Activated naive CD8-positive, alpha-beta T cell treated with anti-CD3 and anti-CD28 coated beads, Interleukin-2, amount 50 U/mL, for 24 hours (primary cell): ENCODE measurements around the gene NTF4.
"Not testable (repeated sequence)": the region's sequence is repeated elsewhere in the genome, so short reads cannot be mapped to it uniquely, and the experiment has no call there.

Source experiments
- ATAC-seq: fragments of 150-1000 bp; cut with Tn5 transposase; one replicate; pipeline ENCODE4 v1.10.0; 2021
- DNase-seq: peaks from one replicate; pipeline ENCODE4 v3.0.0; 2021
- H3K27ac Mint-ChIP-seq: one replicate; pipeline ENCODE4 v1.8.0; 2021; ENCODE audit warnings: mild to moderate bottlenecking, mixed read lengths
- H3K27me3 Mint-ChIP-seq: one replicate; pipeline ENCODE4 v1.8.0; 2021; ENCODE audit warnings: mixed read lengths
- H3K36me3 Mint-ChIP-seq: one replicate; pipeline ENCODE4 v1.8.0; 2021; ENCODE audit warnings: low read depth, mixed read lengths
- H3K4me1 Mint-ChIP-seq: one replicate; pipeline ENCODE4 v1.8.0; 2021; ENCODE audit warnings: mixed read lengths
- H3K4me3 Mint-ChIP-seq: one replicate; pipeline ENCODE4 v1.8.0; 2021; ENCODE audit warnings: mild to moderate bottlenecking, moderate library complexity, mixed read lengths
- H3K9me3 Mint-ChIP-seq: one replicate; pipeline ENCODE4 v1.8.0; 2021; ENCODE audit warnings: mixed read lengths

Gene NTF4

DNA sequence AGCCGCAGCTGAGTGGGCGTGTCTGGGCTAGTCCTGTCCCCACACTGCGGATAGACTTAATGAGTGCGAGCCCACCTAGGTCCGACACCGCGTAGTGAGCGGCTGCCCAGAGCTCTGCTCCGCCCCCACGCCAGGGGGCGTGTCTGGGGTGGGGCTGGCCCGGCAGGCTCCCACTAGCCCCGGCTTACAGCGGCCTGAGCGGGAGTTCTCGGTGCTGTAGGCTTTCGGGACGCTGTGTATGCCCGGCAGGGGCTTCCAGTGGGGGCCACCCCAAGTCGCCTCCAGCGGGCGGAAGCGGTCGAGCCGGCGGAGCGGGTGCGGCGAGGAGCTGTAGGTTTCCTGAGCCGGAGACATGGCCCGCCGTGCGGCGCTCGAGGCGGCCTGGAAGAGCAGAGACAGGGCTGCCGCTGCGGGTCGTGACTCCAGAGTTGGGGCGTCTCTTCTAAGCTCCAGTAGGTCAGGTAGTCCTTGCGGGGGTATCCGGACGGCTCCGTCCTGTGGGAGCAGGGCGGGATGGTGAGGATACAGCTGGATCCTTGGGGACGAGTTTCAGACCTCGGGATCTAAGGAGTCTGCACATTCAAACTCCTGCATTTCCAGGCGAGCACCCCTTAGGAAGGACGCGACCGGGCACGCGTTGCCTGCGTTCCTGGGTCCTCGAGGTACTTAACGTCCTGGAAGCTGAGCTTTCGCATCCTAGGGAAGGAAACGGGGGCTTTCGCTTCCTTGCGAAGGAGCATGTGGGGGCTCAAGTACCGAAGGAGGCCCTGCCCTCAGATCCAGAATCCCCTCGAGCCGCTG lies 8.3 kb downstream of the NTF4 start:
- peaks cover 17% of the 10 kb centered on the region for H3K4me1 Mint-ChIP-seq
- no peak overlapping the region for H3K27ac Mint-ChIP-seq
- ATAC-seq (peak; percentile 70), DNase-seq (peak; percentile 66)
- H3K4me3 Mint-ChIP-seq: peak overlapping the region; percentile 58
- peaks cover 50% of the 10 kb centered on the region for H3K27me3 Mint-ChIP-seq
- no peaks in the 10 kb centered on the region for H3K36me3 Mint-ChIP-seq
- no peaks in the 10 kb centered on the region for H3K9me3 Mint-ChIP-seq

DNA sequence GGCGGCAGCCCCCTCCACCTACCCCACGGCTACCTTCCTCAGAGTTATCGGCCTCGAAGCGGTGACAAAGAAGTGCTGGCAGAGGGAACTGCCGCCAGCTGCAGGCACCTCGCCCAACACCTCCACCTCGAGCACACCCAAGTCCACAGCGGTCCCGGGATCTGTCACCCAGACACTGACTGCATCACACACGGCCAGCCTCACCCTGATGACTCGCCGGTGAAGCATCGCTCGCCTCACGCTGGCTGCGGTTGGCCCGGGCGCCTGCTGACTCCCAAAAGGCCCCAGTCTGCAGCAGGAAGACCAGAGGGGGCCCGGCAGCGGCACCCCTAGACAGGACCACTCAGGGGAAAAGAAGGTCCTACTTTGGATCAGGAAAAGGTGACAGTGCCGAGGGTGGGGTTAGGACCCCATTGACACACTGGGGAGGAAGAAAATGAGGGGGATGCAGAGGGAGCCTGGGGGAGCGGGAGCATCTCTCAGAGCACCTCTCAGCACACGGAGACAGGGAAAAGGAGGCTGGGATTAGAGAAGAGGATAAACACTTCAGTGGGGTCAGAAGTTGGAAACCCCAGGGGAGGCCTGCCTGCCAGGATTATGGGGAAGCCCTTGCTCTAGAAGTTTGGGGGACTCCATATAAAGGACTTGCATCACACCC lies 14.1 kb downstream of the NTF4 start:
- not testable (repeated sequence) for H3K27ac Mint-ChIP-seq, H3K4me1 Mint-ChIP-seq, H3K9me3 Mint-ChIP-seq, H3K27me3 Mint-ChIP-seq, H3K4me3 Mint-ChIP-seq, ATAC-seq, DNase-seq, H3K36me3 Mint-ChIP-seq

GRCh38 chr19:49049834-49050233 lies 14.8 kb downstream of the NTF4 start:
- DNase-seq, H3K36me3 Mint-ChIP-seq, H3K4me3 Mint-ChIP-seq, H3K27ac Mint-ChIP-seq, ATAC-seq, H3K4me1 Mint-ChIP-seq, H3K9me3 Mint-ChIP-seq, H3K27me3 Mint-ChIP-seq: not testable (repeated sequence)

DNA sequence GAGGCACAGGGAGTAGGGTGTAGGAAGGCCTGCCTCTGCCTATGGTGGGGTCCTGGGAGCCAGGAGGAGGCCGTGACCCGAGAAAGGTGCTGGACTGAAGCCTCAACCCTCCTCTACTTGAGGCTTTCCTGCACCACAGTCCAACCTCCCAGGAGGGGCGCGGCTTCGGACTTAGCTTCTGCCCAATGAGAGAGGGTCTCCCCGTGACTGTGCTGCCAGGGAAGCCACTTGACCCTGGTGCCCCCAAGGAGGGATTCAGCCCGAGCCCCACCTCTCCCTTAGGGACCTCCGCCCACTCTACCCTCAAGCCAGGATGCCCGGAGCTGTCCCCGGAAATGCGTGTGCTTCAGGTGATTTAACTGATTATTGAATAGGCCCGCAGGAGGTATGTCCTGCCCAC lies 15.6 kb downstream of the NTF4 start, which contains the start of gene CGB8:
Gene CGB8 (minus strand): TSS at position 101 of the 400 bp plus-strand sequence. CDS start 372 bp downstream, outside the sequence.
- not testable (repeated sequence) for H3K27me3 Mint-ChIP-seq, H3K36me3 Mint-ChIP-seq, H3K27ac Mint-ChIP-seq, H3K4me1 Mint-ChIP-seq, DNase-seq, H3K9me3 Mint-ChIP-seq, ATAC-seq, H3K4me3 Mint-ChIP-seq

- DNase-seq, H3K36me3 Mint-ChIP-seq, H3K27me3 Mint-ChIP-seq, H3K4me1 Mint-ChIP-seq, H3K4me3 Mint-ChIP-seq, H3K27ac Mint-ChIP-seq, ATAC-seq, H3K9me3 Mint-ChIP-seq: not testable (repeated sequence)
Observed at GRCh38 chr19:49043548-49043947, 21.1 kb downstream of the NTF4 start, which contains the start of gene CGB5. CGB5 (plus strand) TSS chr19:49043848; CDS start chr19:49044210, 362 bp downstream.

GRCh38 chr19:49042666-49043065 lies 22.0 kb downstream of the NTF4 start:
- not testable (repeated sequence) for H3K4me3 Mint-ChIP-seq

DNA sequence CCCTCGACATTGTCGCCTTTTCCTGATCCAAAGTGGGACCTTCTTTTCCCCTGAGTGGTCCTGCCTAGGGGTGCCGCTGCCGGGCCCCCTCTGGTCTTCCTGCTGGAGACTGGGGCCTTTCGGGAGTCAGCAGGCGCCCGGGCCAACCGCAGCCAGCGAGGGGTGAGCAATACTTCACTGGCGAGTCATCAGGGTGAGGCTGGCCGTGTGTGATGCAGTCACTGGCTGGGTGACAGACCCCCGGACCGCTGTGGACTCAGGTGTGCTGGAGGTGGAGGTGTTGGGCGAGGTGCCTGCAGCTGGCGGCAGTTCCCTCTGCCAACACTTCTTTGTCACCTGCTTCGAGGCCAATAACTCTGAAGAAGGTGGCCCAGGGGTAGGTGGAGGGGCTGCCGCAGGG lies 22.4 kb downstream of the NTF4 start:
- no peaks in the 10 kb centered on the region for H3K36me3 Mint-ChIP-seq
- H3K9me3 Mint-ChIP-seq: no peaks in the 10 kb centered on the region
- H3K27ac Mint-ChIP-seq: no peak overlapping the region
- ATAC-seq (no peak), DNase-seq (no peak)
- H3K4me1 Mint-ChIP-seq: no peaks in the 10 kb centered on the region
- H3K27me3 Mint-ChIP-seq: no peaks in the 10 kb centered on the region
- H3K4me3 Mint-ChIP-seq: no peak overlapping the region

More at GRCh38 chr19:49042666-49043065, 22.0 kb downstream of the NTF4 start:
- not testable (repeated sequence) for H3K27me3 Mint-ChIP-seq, H3K4me1 Mint-ChIP-seq, H3K36me3 Mint-ChIP-seq, ATAC-seq, DNase-seq, H3K27ac Mint-ChIP-seq, H3K9me3 Mint-ChIP-seq

DNA sequence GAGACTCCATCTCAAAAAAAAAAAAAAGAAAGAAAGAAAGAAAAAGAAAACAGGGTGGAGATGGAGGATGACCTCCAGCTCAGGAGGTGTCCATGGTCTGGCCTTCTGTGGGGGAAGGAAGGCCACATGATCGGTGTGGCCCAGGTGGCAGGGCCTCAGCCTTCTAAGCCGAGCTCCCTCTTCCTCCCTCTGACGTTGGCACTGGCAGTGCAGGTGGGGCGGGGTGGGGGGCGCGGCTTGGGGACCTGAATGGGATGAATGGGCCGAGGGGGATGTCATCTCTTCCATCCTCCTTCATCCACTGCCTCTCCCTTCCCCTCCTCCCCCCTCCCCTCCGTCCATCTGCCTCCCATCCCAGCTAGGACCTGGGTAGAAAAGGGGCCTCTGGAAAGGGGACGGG lies 24.9 kb downstream of the NTF4 start:
- H3K36me3 Mint-ChIP-seq, H3K4me3 Mint-ChIP-seq, DNase-seq, H3K27me3 Mint-ChIP-seq, ATAC-seq, H3K4me1 Mint-ChIP-seq, H3K27ac Mint-ChIP-seq, H3K9me3 Mint-ChIP-seq: not testable (repeated sequence)

DNA sequence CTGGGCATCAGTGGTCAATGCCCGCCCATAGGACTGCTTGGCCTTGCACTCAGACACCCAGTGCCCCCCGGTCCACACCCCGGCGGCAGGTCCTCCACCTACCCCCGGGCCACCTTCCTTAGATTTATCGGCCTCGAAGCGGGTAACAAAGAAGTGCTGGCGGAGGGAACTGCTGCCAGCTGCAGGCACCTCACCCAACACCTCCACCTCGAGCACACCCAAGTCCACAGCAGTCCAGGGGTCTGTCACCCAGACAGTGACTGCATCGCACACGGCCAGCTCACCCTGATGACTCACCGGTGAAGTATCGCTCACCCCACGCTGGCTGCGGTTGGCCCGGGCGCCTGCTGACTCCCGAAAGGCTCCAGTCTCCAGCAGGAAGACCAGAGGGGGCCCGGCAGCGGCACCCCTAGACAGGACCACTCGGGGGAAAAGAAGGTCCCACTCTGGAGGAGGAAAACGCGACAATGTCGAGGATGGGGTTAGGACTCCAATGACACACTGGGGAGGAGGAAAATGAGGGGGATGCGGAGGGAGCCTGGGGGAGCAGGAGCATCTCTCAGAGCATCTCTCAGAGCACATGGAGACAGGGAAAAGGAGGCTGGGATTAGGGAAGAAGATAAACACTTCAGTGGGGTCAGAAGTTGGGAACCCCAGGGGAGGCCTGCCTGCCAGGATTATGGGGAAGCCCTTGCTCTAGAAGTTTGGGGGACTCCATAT lies 25.9 kb downstream of the NTF4 start:
- H3K36me3 Mint-ChIP-seq, H3K4me3 Mint-ChIP-seq, H3K9me3 Mint-ChIP-seq, H3K27ac Mint-ChIP-seq, ATAC-seq, H3K4me1 Mint-ChIP-seq, DNase-seq, H3K27me3 Mint-ChIP-seq: not testable (repeated sequence)

DNA sequence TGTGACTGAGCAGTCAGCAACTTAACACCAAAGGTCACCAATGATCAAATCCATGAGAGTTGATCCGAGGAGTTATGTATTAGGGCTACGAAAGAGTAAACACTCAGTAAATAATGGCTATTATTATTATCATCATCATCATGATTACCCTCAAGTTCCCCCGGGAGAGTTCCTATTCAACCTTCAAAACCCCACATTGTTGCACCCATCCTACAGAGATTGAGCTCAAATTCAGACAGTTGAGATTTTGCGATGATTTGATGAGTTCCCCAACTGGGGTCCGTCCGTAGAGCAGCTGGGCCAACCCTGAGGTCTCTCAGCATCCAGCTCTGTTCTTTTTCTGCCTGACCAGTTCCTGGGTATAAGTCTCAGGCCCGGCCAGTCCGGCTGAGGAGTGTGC lies 26.5 kb downstream of the NTF4 start:
- not testable (repeated sequence) for H3K4me1 Mint-ChIP-seq, H3K4me3 Mint-ChIP-seq, ATAC-seq, H3K9me3 Mint-ChIP-seq, H3K36me3 Mint-ChIP-seq, DNase-seq, H3K27ac Mint-ChIP-seq, H3K27me3 Mint-ChIP-seq

GRCh38 chr19:49036815-49037214 lies 27.8 kb downstream of the NTF4 start, which contains the start of gene CGB1:
CGB1 (minus strand) TSS chr19:49036895; CDS start chr19:49036711, 184 bp downstream.
- H3K4me3 Mint-ChIP-seq, H3K4me1 Mint-ChIP-seq, ATAC-seq, H3K27me3 Mint-ChIP-seq, H3K9me3 Mint-ChIP-seq, H3K27ac Mint-ChIP-seq, H3K36me3 Mint-ChIP-seq: not testable (repeated sequence)
- DNase-seq: peak; percentile 67

GRCh38 chr19:49031642-49032301 lies 32.8 kb downstream of the NTF4 start, which contains the start of gene CGB2:
CGB2 (plus strand) TSS chr19:49031890; CDS start chr19:49032096, 206 bp downstream.
- peaks cover 11% of the 10 kb centered on the region for H3K27me3 Mint-ChIP-seq
- not testable (repeated sequence) for H3K4me1 Mint-ChIP-seq, H3K9me3 Mint-ChIP-seq, H3K36me3 Mint-ChIP-seq
- peak within 1 kb of the TSS; percentile 80 for H3K27ac Mint-ChIP-seq
- H3K4me3 Mint-ChIP-seq: peak within 1 kb of the TSS; percentile 38
- ATAC-seq (peak; percentile 77), DNase-seq (peak; percentile 75)

- H3K9me3 Mint-ChIP-seq, H3K27ac Mint-ChIP-seq, DNase-seq, ATAC-seq, H3K4me3 Mint-ChIP-seq, H3K27me3 Mint-ChIP-seq, H3K36me3 Mint-ChIP-seq, H3K4me1 Mint-ChIP-seq: not testable (repeated sequence)
Observed at GRCh38 chr19:49030323-49030722, 34.3 kb downstream of the NTF4 start.

DNA sequence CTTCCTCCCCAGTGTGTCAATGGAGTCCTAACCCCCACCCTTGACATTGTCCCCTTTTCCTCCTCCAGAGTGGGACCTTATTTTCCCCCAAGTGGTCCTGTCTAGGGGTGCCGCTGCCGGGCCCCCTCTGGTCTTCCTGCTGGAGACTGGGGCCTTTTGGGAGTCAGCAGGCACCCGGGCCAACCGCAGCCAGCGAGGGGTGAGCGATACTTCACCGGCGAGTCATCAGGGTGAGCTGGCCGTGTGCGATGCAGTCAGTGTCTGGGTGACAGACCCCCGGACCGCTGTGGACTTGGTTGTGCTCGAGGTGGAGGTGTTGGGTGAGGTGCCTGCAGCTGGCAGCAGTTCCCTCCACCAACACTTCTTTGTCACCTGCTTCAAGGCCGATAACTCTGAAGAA lies 34.9 kb downstream of the NTF4 start:
- H3K4me3 Mint-ChIP-seq, H3K27ac Mint-ChIP-seq, H3K36me3 Mint-ChIP-seq, H3K27me3 Mint-ChIP-seq, H3K9me3 Mint-ChIP-seq, H3K4me1 Mint-ChIP-seq, ATAC-seq, DNase-seq: not testable (repeated sequence)
